GM18909 (cell line): ENCODE data around the gene FOXP2.

Source experiments
- ATAC-seq: cut with Tn5 transposase; IDR thresholded peaks from one replicate; pipeline ENCODE4 v1.9.1; 2021; ENCODE audit warnings: mild to moderate bottlenecking; ENCODE audit not compliant: unreplicated experiment, poor library complexity

The FOXP2 gene

DNA sequence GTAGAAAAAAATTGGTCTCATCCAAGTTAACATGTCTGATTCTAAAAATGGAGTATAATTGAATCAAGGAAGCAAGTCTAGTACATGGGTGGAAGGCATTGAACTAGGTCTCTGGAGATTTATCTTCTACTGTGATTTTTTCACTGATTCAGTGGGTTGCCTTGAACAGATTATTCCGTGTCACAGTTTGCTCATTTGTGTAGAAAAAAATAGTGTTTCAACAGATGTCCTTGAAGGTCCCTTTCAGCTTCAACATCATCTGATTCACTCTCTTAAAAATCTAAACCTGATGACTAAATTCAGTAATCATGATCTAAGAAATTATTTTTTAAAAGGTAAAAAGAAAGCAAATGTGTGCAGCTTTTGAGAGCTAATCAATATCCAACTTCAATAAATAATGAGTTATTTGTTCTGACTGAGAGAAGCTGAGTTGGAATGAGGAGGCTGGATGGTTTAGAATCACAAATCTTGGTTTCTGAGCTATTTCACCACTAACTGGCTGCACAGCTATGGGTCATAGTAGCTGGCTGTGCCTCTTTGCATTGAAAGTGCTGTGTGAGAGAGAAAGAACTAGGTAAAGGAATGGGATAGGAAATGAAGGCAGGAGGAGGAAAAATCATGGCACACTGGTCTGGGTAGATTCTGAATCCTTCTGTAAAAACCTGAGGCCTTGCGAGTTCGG is 285.8 kb downstream of the FOXP2 start:
- no peak for ATAC-seq

DNA sequence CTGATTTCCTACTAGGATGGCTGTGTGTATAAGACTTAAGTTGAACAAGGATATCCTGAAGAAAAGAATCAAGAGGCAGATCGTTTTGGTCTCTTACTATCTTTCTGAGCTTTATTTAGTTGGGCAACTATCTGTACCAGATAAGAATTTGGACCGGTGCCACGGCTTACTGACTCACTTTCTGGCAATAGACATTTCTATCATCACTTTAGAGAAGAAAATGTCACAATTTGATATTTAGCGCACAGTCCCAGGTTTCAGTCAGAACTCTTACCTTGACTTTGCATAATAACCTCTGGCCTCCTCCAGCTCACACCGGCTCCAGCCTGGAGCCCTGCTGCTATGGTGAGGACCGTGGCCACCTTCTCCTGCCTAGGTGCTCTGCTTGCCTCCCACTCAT is 289.1 kb downstream of the FOXP2 start:
- no peak for ATAC-seq

DNA sequence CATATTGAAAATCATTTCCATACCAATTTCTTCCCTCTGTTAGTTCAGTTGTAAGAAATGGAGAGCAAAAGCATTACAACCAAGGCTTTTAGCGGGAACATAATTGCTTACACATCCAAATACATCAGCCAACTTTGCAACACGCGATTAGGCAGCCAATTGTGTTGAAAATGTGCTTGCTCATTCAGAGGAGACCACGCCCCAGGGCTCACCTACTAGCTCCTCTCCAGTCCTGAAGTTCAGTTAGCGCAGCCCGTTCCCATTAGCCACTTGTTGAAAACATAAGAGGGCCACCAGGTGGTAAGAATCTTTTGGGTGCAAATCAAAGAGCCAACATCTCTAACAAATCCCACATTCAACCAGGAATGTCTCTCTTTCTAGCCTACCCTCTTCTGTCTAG is 294.0 kb downstream of the FOXP2 start:
- ATAC-seq = no peak

DNA sequence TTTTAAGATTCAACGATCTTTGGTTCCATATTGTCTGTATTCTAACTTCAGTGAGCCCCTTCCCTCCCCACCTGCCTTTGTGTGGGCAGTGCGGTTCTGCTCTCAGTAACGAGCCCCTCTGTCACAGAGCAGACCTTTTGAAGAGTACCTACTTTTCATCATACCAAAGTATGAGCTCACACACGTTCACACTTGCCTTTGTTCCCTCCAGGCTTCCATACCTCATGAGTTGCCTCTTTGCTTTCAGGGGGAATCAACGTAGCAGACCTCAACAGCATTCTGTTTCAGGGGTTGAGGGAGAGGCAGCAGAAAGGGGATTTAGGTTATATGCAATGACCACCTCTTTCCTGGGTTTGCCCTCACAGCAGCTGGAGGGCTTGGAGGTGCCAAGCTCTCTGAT is 295.9 kb downstream of the FOXP2 start:
- ATAC-seq = no peak

DNA sequence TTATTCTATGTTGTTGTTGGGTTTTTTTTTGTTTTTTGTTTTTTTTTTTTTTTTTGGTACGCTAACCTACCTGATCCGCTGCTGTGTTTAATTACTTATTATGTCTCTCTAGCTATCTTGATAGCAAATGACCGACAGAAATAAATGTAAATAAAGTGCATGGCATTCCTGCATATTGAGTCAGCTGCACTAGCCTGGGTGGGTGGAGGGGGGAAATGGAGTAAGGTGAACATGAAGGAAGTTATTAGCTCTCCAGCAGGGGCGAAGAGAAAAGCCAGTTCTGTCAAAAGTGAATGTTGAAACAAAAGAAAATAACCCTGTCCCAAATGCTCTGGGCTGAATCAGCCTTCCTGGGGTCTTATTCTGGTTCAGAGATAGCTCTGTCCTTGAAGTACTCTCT is 296.6 kb downstream of the FOXP2 start:
- no peak for ATAC-seq

DNA sequence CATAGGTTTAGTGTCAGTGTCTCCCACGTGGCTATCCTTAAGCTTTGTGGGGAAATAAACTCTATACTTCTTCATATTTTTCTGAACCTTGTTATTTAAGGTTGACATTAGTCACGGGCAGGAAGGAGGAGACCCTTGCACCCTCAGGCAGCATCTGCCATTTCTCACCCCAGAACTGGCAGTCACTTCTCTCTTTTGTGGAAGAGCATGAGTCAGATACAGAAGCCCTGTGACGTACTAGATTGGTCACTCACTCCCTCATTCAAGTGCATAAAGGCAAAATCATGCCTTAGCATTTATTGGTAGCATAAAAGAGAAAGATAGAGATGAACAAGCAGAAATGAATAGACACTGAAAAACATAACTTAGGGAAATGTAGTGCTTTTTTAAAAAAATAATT is 301.3 kb downstream of the FOXP2 start:
- no peak for ATAC-seq

DNA sequence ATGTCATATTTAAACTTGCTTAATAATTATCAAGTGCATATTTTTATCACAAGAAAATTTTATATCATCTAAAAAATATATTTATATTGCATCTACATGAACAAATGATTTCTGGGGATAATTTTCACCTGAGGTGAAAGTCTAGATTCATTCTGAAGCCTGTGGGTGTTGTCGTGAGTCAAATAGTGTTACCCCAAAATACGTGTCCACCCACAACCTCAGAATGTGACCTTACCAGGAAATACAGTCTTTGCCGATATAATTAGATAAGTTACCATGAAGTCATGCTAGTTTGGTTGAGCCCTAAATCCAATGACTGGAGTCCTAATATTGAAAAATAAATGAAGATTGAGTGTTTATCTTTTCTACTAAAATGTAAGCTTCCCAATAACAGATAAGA is 304.2 kb downstream of the FOXP2 start:
- ATAC-seq = no peak

DNA sequence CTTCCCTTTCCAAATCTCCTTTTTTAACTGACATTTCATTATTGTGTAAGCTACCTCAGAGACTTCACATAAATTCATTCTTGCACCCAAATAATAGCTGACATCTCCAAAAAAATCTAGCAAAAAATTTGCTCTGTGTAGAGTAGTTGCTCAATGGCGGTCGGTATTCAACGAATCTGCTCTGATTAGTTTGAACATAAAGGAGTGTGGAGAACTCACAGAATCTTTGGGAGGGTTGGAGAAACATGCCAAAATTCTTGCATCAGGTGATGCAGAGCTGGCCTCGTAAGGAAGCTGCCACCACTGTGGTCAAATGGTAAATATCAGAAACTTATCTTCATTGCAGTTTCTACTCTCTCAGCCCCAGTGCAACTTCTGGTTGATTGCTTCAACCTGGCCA is 306.1 kb downstream of the FOXP2 start:
- ATAC-seq = no peak

DNA sequence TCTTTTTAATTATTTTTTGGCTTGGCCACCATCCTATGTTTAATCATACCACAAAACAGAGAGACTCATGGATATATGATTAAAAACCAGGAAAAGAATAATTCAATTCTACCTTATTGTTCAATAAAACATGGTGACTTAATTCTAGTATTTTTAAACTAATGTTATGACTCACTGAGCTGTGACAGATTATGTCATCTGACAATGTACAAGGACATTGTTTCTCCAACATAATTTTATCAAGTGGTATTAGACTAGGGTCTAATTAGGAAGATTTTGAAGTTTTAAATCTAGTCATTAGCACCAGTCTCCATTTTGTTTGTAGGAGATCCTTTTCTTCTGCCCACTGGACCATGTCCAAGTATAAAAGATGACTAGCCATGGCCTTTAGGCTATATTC is 307.9 kb downstream of the FOXP2 start:
- ATAC-seq = no peak

DNA sequence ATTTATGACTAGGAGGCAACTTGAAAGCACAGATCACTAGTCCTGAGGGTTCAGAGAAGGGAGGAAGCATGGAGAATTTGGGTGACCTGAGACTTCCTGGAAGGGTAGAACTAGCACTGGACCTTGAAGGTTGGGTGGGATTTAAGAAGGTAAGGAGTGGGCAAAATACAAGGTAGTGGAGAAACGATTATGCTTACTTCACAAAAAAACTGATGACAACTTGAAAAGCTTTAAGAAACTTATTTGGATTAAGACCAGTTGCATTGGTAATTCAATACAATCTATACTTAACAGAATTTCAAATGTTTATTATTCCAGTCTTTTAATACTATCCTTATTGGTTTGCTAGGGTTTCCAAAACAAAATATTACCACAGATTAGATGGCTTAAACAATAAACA is 308.7 kb downstream of the FOXP2 start:
- no peak for ATAC-seq

DNA sequence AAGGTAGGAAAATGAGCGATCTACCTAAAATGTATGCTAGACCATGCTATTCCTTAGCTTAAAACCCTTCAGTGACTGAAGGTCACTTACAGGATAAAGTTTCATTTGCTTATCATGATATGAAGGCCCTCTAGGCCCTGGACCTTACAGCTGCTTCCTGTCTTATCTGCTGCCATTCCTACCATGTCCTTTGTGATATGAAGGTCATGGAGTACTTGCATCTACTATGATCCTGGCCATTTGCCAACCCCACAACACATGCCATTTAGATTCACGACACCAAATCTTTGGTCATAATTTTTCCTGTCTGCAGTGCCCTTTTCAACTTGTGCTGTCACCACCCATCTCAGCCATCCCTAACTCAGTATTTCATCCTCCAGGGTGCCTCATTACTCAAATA is 325.5 kb downstream of the FOXP2 start:
- no peak for ATAC-seq

DNA sequence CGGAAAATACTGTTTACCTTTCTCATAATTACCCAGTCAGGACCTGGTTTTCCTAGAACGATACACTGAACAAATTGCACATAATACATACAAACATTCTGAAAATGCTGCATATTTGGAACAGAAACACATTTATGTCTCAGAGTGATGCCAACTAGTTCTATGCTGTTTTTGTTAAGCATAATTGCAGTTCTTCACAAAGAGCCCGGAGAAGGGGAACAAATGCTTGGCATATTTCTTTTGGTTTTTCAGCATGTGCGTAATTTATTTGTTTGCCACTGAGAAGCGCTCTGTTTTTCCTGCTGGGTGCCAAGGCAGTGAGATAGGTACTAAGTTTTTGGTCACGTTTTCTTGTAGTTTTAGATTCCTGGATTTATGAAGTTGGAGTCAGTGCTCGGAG is 326.3 kb downstream of the FOXP2 start:
- no peak for ATAC-seq

DNA sequence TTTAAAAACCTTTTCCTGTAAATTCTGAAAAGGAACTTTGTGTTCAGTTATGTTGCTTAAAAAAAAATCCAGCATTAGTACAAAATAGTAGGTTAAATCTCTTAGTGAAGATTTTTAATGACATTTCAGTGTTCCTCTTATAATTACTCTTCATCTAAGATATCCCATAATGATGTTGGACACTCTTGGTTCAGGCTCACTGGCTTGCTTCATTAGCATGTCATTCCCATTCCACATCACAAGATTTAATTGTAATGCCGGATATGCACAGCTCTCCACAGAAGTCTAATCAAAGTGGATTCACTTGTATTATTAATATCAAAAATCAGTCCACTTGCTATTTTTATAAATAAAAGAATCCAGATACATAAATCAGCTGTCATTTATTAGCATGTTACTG is 327.3 kb downstream of the FOXP2 start:
- no peak for ATAC-seq
